Liver (tissue), 9 donors: ENCODE results near the gene CPS1. TPM values are rescaled to one million over a fixed set of nuclear protein-coding genes. Genes with fewer than 3 reads are reported as not detected.

ENCODE experiments used
- DNase-seq: peaks from one replicate; pipeline ENCODE4 v3.0.0-alpha.2; 2017; ENCODE audit warnings: low spot score
- H3K27ac ChIP-seq, 2 donors: one replicate each; pipeline ENCODE4 v1.7.0; 2013; ENCODE audit warnings: inconsistent platforms in 2 of 2, low read length in 2 of 2, control low read depth in 1 of 2, low read depth in 1 of 2, mild to moderate bottlenecking in 1 of 2
- H3K27me3 ChIP-seq, 4 donors: one replicate each; pipeline versions ENCODE4 v1.6.1 to v1.7.0; 2013; ENCODE audit warnings: low read length in 3 of 4, inconsistent platforms in 1 of 4, mild to moderate bottlenecking in 1 of 4, moderate library complexity in 1 of 4; ENCODE audit not compliant: control insufficient read depth in 4 of 4, insufficient read depth in 4 of 4
- H3K36me3 ChIP-seq, 4 donors: one replicate each; pipeline versions ENCODE4 v1.6.1 to v1.7.0; 2013; ENCODE audit warnings: low read length in 3 of 4, mild to moderate bottlenecking in 3 of 4, low read depth in 1 of 4, moderate library complexity in 1 of 4; ENCODE audit not compliant: control insufficient read depth in 4 of 4, insufficient read depth in 3 of 4
- H3K4me1 ChIP-seq, 4 donors: one replicate each; pipeline versions ENCODE4 v1.6.1 to v1.7.0; 2013; ENCODE audit warnings: low read length in 3 of 4, mild to moderate bottlenecking in 3 of 4, moderate library complexity in 1 of 4; ENCODE audit not compliant: control insufficient read depth in 4 of 4, insufficient read depth in 4 of 4
- H3K4me3 ChIP-seq, 3 donors: one replicate each; pipeline versions ENCODE4 v1.6.1 to v1.7.0; 2013; ENCODE audit warnings: low read length in 3 of 3, control low read depth in 1 of 3, low read depth in 1 of 3, mild to moderate bottlenecking in 1 of 3
- H3K9ac ChIP-seq, 2 donors: one replicate each; pipeline ENCODE4 v1.7.0; 2013; ENCODE audit warnings: low read length in 2 of 2, mild to moderate bottlenecking in 2 of 2, moderate library complexity in 2 of 2, control low read depth in 1 of 2, low read depth in 1 of 2
- H3K9me3 ChIP-seq, 4 donors: one replicate each; pipeline versions ENCODE4 v1.6.1 to v1.7.0; 2013; ENCODE audit warnings: low read length in 3 of 4; ENCODE audit not compliant: control insufficient read depth in 4 of 4
- FOXA2 ChIP-seq: IDR thresholded peaks from 2 replicates; pipeline ENCODE4 v1.6.1; 2016; ENCODE audit warnings: antibody characterized with exemption
- GABPA ChIP-seq, 2 donors: IDR thresholded peaks in 1 of 2; conservative IDR thresholded peaks in 1 of 2; 2 replicates each; pipeline ENCODE4 v1.6.1; 2016; ENCODE audit warnings: antibody characterized with exemption in 2 of 2, mild to moderate bottlenecking in 1 of 2, moderate library complexity in 1 of 2
- HNF4A ChIP-seq, 2 donors: conservative IDR thresholded peaks; 2 replicates each; pipeline ENCODE4 v1.6.1; 2016; ENCODE audit warnings: antibody characterized with exemption in 2 of 2, mild to moderate bottlenecking in 2 of 2
- NR2F2 ChIP-seq: IDR thresholded peaks from 2 replicates; pipeline ENCODE4 v1.6.1; 2016; ENCODE audit warnings: antibody characterized with exemption
- RAD21 ChIP-seq, 2 donors: IDR thresholded peaks; 2 replicates each; pipeline ENCODE4 v1.6.1; 2016; ENCODE audit warnings: antibody characterized with exemption in 2 of 2, mild to moderate bottlenecking in 2 of 2
- REST ChIP-seq: IDR thresholded peaks from 2 replicates; pipeline ENCODE4 v1.6.1; 2016; ENCODE audit warnings: antibody characterized with exemption, mild to moderate bottlenecking
- RXRA ChIP-seq, 2 donors: IDR thresholded peaks; 2 replicates each; pipeline ENCODE4 v1.6.1; 2017 to 2018; ENCODE audit warnings: antibody characterized with exemption in 2 of 2, mild to moderate bottlenecking in 1 of 2
- TAF1 ChIP-seq: conservative IDR thresholded peaks from 2 replicates; pipeline ENCODE4 v1.6.1; 2016; ENCODE audit warnings: antibody characterized with exemption, mild to moderate bottlenecking
- YY1 ChIP-seq: IDR thresholded peaks from 2 replicates; pipeline ENCODE4 v1.6.1; 2016; ENCODE audit warnings: antibody characterized with exemption, mild to moderate bottlenecking
- ZBTB33 ChIP-seq: IDR thresholded peaks from 2 replicates; pipeline ENCODE4 v1.6.1; 2016; ENCODE audit warnings: antibody characterized with exemption
- WGBS: extraction: QIAGEN DNeasy Blood & Tissue Kit; methylation state at CpG from one replicate; pipeline ENCODE4 v1.1.7; 2013; 5-methylcytosine and 5-hydroxymethylcytosine counted together
- polyA plus RNA-seq, 2 donors: library from polyadenylated mRNA; stranded (reverse) in 1 of 2; unstranded in 1 of 2; fragments of 200-250 nt in 1 of 2; fragments of >200 nt in 1 of 2; fragmentation: Nextera tagmentation in 1 of 2; extraction: Ambion mirVana in 1 of 2; gene quantifications; one replicate each; pipeline versions ENCODE4 v1.2.1 to v1.2.3, GENCODE V29; 2013 to 2015
- total RNA-seq, 2 donors: library from RNA; depleted of rRNA; stranded (reverse); fragments of >200 nt; gene quantifications; one replicate each; pipeline ENCODE4 v1.2.3, GENCODE V29; 2014
- TF ChIP-seq, protein P1 (sequence below): IDR thresholded peaks from 2 replicates; pipeline ENCODE4 v1.6.1; 2016; ENCODE audit warnings: antibody characterized with exemption
- TF ChIP-seq, protein P2 (sequence below): fragments of 150-350 bp; IDR thresholded peaks from 2 replicates; pipeline ENCODE4 v1.5.1; 2017; ENCODE audit warnings: improper control_type of control experiment, low read depth, low read length; ENCODE audit not compliant: missing input control
- TF ChIP-seq, protein P3 (sequence below): IDR thresholded peaks from 2 replicates; pipeline ENCODE4 v1.6.1; 2016; ENCODE audit warnings: antibody characterized with exemption
- donor health status: healthy.
- donor health status: healthy.
- donor health status: healthy.
- donor health status: healthy.
- donor health status: healthy.

The CPS1 gene
- total and polyA plus RNA-seq, 4 donors = 469 to 930 (median 575) TPM

- no peak for DNase-seq
- 90% methylated on average over 1 of the region's 1 CpG for WGBS
These were observed 116.7 kb downstream of the CPS1 start for GRCh38 chr2:210673117-210673516.

GRCh38 chr2:210676067-210676466 is 119.7 kb downstream of the CPS1 start:
- TF ChIP-seq, protein P1, sequence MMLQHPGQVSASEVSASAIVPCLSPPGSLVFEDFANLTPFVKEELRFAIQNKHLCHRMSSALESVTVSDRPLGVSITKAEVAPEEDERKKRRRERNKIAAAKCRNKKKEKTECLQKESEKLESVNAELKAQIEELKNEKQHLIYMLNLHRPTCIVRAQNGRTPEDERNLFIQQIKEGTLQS = no peak
- TF ChIP-seq, protein P2, sequence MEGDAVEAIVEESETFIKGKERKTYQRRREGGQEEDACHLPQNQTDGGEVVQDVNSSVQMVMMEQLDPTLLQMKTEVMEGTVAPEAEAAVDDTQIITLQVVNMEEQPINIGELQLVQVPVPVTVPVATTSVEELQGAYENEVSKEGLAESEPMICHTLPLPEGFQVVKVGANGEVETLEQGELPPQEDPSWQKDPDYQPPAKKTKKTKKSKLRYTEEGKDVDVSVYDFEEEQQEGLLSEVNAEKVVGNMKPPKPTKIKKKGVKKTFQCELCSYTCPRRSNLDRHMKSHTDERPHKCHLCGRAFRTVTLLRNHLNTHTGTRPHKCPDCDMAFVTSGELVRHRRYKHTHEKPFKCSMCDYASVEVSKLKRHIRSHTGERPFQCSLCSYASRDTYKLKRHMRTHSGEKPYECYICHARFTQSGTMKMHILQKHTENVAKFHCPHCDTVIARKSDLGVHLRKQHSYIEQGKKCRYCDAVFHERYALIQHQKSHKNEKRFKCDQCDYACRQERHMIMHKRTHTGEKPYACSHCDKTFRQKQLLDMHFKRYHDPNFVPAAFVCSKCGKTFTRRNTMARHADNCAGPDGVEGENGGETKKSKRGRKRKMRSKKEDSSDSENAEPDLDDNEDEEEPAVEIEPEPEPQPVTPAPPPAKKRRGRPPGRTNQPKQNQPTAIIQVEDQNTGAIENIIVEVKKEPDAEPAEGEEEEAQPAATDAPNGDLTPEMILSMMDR = no peak
- H3K9ac ChIP-seq = no peak overlapping the region
- no peak for DNase-seq
- H3K4me1 ChIP-seq = no peaks in the 10 kb centered on the region
- H3K36me3 ChIP-seq = peaks cover 6 to 85% (median 69%) of the 10 kb centered on the region in 4 donors
- H3K27ac ChIP-seq = no peak overlapping the region
- H3K9me3 ChIP-seq = no peaks in the 10 kb centered on the region
- WGBS = 91% methylated on average over 3 of the region's 3 CpGs
- H3K4me3 ChIP-seq = no peak overlapping the region
- no peaks in the 10 kb centered on the region for H3K27me3 ChIP-seq

More at GRCh38 chr2:210673117-210673516, 116.7 kb downstream of the CPS1 start:
- Histone ChIP-seq H3K36me3 (peaks cover 3 to 83% (median 75%) of the 10 kb centered on the region in 4 donors), H3K9ac (no peak overlapping the region), H3K9me3 (no peaks in the 10 kb centered on the region), H3K27ac (no peak overlapping the region), H3K4me1 (no peaks in the 10 kb centered on the region), H3K4me3 (no peak overlapping the region), H3K27me3 (no peaks in the 10 kb centered on the region)
- TF ChIP-seq, protein P1 = no peak
- TF ChIP-seq NR2F2 (no peak), ZBTB33 (no peak), RXRA (IDR thresholded peaks at IDR 0.05) (no peak), FOXA2 (no peak)
- TF ChIP-seq, protein P3, sequence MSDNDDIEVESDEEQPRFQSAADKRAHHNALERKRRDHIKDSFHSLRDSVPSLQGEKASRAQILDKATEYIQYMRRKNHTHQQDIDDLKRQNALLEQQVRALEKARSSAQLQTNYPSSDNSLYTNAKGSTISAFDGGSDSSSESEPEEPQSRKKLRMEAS = no peak
- TF ChIP-seq, protein P2 = no peak

- DNase-seq = no peak
- Histone ChIP-seq H3K4me1 (no peaks in the 10 kb centered on the region), H3K4me3 (no peak overlapping the region), H3K9me3 (no peaks in the 10 kb centered on the region), H3K9ac (no peak overlapping the region), H3K27ac (no peak overlapping the region), H3K36me3 (peaks cover 6 to 54% (median 38%) of the 10 kb centered on the region in 4 donors), H3K27me3 (no peaks in the 10 kb centered on the region)
- TF ChIP-seq YY1 (no peak), RXRA (IDR thresholded peaks at IDR 0.05) (no peak), GABPA (IDR thresholded peaks at IDR 0.05 in 1 of 2, conservative IDR thresholded peaks at IDR 0.05 in 1 of 2) (no peak), ZBTB33 (no peak), REST (no peak), TAF1 (no peak), RAD21 (IDR thresholded peaks at IDR 0.05) (no peak), HNF4A (conservative IDR thresholded peaks at IDR 0.05) (no peak)
These were observed 125.1 kb downstream of the CPS1 start for GRCh38 chr2:210681491-210681890.
